Psoas muscle (tissue), 8 donors: Measurements from ENCODE around the gene NDRG4. TPM values are rescaled to one million over a fixed set of nuclear protein-coding genes. Genes with fewer than 3 reads are reported as not detected.

ENCODE experiments used
- ATAC-seq, 4 donors: fragments of 200-7000 bp; cut with Tn5 transposase; one replicate each; pipeline ENCODE4 v1.9.1; 2020; ENCODE audit warnings: moderate library complexity in 3 of 4, mild to moderate bottlenecking in 2 of 4
- DNase-seq, 2 donors: peaks; one replicate each; pipeline ENCODE4 v3.0.0-alpha.2; 2020
- H3K27ac ChIP-seq: fragments of 200-600 bp; one replicate; pipeline ENCODE4 v1.8.0; 2022
- H3K27me3 ChIP-seq, 3 donors: fragments of 200-600 bp in 1 of 3; one replicate each; pipeline versions ENCODE4 v1.6.1 to v1.8.0; 2013 to 2022; ENCODE audit warnings: low read length in 2 of 3, mild to moderate bottlenecking in 2 of 3, moderate library complexity in 1 of 3; ENCODE audit not compliant: insufficient read depth in 3 of 3
- H3K36me3 ChIP-seq, 2 donors: fragments of 200-600 bp in 1 of 2; one replicate each; pipeline versions ENCODE4 v1.6.1 to v1.8.0; 2013 to 2022; ENCODE audit warnings: low read depth in 1 of 2, mild to moderate bottlenecking in 1 of 2, moderate library complexity in 1 of 2; ENCODE audit not compliant: insufficient read depth in 1 of 2
- H3K4me1 ChIP-seq: fragments of 200-600 bp; one replicate; pipeline ENCODE4 v1.8.0; 2022
- H3K4me3 ChIP-seq: fragments of 200-600 bp; one replicate; pipeline ENCODE4 v1.8.0; 2022; ENCODE audit warnings: mild to moderate bottlenecking
- H3K9me3 ChIP-seq: fragments of 200-600 bp; one replicate; pipeline ENCODE4 v1.8.0; 2022
- WGBS, 3 donors: extraction: QIAGEN DNeasy Blood & Tissue Kit; methylation state at CpG; one replicate each; pipeline versions ENCODE4 v1.1.6 to v1.1.7; 2013; 5-methylcytosine and 5-hydroxymethylcytosine counted together
- intact Hi-C, 2 donors: fragments of 100-400 bp; cut with DNase I; formaldehyde crosslinking; loops; one replicate each; pipeline versions ENCODE4 v1.11.0 to v1.14.2; 2022
- polyA plus RNA-seq, 3 donors: library from polyadenylated mRNA; stranded (reverse); fragments of 200-250 nt; gene quantifications; one replicate each; pipeline ENCODE4 v1.2.3, GENCODE V29; 2013
- total RNA-seq, 4 donors: library from RNA; stranded (reverse); fragmentation: NEBNext Ultra II Directional in 2 of 4; extraction: Animal tissue kit (Norgen Biotek cat#: 25700) in 2 of 4; gene quantifications; one replicate each; pipeline versions ENCODE4 v1.2.1 to v1.2.4, GENCODE V29; 2021 to 2023
- TF ChIP-seq, protein P1 (sequence below): fragments of 200-600 bp; IDR thresholded peaks from one replicate; pipeline ENCODE4 v1.8.0; 2022; ENCODE audit warnings: antibody characterized with exemption
- donor health status: healthy with polysubstance abuse.
- donor health status: DM: no; HTN: no; CAD: no; lungs with moderate emphysema.
- donor health status: Bipolar disorder and iron deficiency.
- donor health status: healthy.
- donor health status: DM: yes; HTN: yes; CAD: no.
- donor health status: DM: no; HTN: no; CAD: no.
- donor health status: DM: no; HTN: no; CAD: no.
- donor health status: DM: yes; HTN: yes; CAD: no.

Gene NDRG4
- total and polyA plus RNA-seq, 7 donors: 1.7 to 12.3 (median 2.5) TPM

DNA sequence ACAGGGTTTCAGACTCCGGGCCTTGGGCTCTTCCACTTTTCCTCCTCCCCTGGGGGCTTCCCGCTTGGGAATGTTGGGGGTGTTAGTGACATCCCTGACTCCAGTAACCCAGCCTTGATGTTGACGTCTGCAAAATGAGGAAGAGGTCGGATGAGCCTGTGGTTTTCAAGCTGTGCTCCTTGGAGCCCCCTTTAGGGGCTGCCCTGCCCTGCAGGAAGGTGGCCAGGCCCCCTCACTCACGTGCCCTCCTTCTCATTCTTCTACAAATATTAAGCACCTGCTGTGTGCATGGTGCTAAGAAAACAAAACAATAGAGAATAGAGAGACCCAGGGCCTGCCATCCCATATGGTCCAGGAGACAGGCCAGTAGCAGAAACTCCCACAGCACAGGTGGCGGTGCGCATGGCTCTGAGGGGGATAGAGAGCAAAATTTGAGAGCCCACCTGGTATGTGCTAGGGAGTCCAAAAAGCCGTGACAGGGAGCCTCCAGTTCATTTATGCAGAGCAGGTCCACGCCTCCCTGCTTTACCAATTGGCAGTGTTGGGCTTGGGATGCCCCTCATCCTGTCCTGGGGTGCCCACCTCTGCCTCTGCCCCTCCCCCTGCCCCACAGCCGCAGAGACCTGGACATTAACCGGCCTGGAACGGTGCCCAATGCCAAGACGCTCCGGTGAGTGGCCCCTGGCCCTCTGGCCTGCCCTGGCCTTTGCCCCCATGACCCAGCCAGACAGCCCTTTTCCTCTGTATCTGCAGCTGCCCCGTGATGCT lies 7.4 kb downstream of the NDRG4 start:
- H3K4me1 ChIP-seq: no peaks in the 10 kb centered on the region
- peak in 1 of 2 donors; percentile 44 for DNase-seq
- H3K27me3 ChIP-seq: peaks cover 0 to 1% (median 0%) of the 10 kb centered on the region in 3 donors
- no peaks in the 10 kb centered on the region for H3K9me3 ChIP-seq
- intact Hi-C loops: no loop called here
- no peaks in the 10 kb centered on the region for H3K36me3 ChIP-seq
- no peak overlapping the region for H3K27ac ChIP-seq
- H3K4me3 ChIP-seq: no peak overlapping the region
- TF ChIP-seq, protein P1, sequence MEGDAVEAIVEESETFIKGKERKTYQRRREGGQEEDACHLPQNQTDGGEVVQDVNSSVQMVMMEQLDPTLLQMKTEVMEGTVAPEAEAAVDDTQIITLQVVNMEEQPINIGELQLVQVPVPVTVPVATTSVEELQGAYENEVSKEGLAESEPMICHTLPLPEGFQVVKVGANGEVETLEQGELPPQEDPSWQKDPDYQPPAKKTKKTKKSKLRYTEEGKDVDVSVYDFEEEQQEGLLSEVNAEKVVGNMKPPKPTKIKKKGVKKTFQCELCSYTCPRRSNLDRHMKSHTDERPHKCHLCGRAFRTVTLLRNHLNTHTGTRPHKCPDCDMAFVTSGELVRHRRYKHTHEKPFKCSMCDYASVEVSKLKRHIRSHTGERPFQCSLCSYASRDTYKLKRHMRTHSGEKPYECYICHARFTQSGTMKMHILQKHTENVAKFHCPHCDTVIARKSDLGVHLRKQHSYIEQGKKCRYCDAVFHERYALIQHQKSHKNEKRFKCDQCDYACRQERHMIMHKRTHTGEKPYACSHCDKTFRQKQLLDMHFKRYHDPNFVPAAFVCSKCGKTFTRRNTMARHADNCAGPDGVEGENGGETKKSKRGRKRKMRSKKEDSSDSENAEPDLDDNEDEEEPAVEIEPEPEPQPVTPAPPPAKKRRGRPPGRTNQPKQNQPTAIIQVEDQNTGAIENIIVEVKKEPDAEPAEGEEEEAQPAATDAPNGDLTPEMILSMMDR: no peak
- ATAC-seq: no peak
- 61 to 62% (median 62%) methylated on average over 14 to 15 of the region's 15 CpGs for WGBS, 3 donors

DNA sequence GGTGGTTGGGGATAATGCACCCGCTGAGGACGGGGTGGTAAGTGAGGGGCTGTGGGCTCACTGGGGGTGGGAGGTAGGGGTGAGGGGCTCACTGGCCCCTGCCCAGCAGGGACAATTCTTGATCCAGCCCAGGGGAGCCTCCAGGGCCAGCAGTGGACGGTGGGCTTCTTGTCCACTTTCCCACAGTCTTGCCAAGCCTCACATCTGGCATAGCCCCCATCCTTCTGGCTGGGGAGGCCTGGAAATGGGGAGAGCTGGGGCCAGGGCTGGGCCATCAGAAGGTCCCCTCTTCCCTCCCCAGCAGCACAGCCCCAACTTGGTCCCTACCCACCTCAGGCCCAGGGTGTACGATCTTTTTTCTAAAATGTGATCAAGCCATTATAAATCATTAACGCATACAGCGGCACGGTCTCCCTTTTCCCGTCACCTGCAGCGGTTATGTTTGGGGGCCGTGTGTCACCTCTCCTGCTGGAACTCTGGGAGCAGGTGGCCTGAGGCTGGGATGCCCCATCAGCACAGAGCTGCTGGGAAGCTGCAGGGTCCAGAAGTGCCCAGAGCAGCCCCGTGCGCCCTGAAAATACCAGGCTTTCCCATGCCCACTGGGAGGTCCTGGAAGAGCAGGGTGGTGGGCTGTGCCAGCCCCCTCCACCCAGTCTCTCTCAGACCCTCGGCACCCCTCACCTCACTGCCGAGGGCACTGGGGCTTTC lies 8.2 kb downstream of the NDRG4 start:
- TF ChIP-seq, protein P1: no peak

DNA sequence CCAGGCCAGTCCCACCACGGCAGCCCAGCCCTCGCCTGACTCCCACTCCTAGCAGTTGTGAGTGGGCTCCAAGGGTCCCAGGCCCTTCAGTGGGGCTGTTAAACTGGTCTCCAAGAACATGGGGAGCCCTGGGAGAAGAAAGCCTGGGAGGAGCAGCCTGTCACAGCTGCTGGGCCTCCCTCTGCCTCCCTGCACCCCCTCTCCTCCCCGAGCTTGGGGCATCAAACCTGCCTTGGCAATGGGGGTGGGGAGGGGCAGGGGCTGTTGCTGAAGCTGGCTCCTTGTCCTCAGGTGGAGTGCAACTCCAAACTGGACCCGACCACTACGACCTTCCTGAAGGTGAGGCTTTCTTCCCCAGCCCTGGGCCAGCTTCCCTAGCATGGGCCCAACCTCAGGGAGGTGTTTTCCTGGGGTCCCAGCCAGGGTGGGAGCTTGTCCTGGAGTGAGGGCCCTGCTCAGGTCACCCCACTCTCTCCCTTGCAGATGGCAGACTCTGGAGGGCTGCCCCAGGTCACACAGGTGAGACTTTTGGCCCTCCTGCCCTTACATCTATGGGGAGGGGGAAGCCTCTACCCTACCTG lies 8.8 kb downstream of the NDRG4 start:
- Histone ChIP-seq H3K27me3 (no peaks in the 10 kb centered on the region), H3K27ac (no peak overlapping the region), H3K36me3 (no peaks in the 10 kb centered on the region), H3K4me3 (no peak overlapping the region), H3K4me1 (no peaks in the 10 kb centered on the region), H3K9me3 (no peaks in the 10 kb centered on the region)
- WGBS, 3 donors: 65 to 80% (median 74%) methylated on average over 4 to 5 of the region's 5 CpGs
- TF ChIP-seq, protein P1: no peak
- DNase-seq (no peak), ATAC-seq (no peak)
- intact Hi-C loops: no loop called here

More for the DNA sequence above, 8.2 kb downstream of the NDRG4 start:
- Histone ChIP-seq H3K9me3 (no peaks in the 10 kb centered on the region), H3K27ac (no peak overlapping the region), H3K36me3 (no peaks in the 10 kb centered on the region), H3K4me1 (no peaks in the 10 kb centered on the region), H3K4me3 (no peak overlapping the region), H3K27me3 (no peaks in the 10 kb centered on the region)
- intact Hi-C loops: no loop called here
- WGBS, 3 donors: 81 to 82% (median 82%) methylated on average over 14 of the region's 14 CpGs
- ATAC-seq: no peak
- DNase-seq: peak in 1 of 2 donors; percentile 35

DNA sequence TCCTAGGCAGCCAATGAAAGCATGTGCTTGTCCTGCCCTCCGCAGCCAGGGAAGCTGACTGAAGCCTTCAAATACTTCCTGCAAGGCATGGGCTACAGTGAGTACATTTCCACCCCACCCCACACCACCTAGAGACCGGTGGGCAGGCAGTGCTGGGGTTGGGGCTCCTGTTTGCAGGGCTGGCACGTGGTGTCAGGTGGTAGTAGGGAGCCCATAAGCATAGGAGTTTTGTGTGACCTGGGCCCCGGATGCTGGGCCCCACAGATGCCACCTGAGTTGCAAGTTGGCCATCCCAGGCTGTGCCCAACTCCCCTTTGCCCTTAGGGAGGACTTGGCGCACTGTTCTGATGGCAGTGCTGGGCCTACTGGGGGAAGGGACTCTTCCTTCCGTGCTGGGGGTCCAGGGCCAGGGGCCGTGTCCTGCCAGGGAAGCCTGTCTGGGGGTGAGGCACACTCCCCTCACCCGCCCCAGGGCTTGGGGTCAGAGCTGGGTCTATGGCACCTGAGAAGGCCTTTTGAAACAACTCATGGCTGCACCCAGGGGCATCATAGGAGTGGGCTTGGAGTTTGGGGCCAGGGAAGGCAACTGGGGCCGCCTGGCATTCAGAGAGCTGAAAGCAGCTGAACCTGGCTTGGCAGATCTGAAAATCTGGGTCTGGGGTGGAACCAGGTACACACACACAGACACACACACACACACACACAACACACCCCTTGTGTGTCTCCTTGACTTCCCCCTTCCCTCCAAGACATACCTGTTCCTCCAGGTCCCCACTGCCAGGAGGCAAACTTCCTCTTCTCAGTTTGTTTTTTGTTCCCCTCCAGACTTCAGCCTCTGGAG lies 9.5 kb downstream of the NDRG4 start:
- DNase-seq (peak in 1 of 2 donors; percentile 26), ATAC-seq (no peak)
- Histone ChIP-seq H3K27ac (no peak overlapping the region), H3K9me3 (no peaks in the 10 kb centered on the region), H3K36me3 (no peaks in the 10 kb centered on the region), H3K4me3 (no peak overlapping the region), H3K27me3 (no peaks in the 10 kb centered on the region), H3K4me1 (no peaks in the 10 kb centered on the region)
- TF ChIP-seq, protein P1: no peak
- whole genome bisulfite sequencing, 3 donors: 89 to 91% (median 90%) methylated on average over 9 of the region's 9 CpGs
- intact Hi-C loops: loop anchor here (5.0 to 10.0 kb wide), 3 partner anchors 148 to 225 kb away; partner anchors contain the start of gene GOT2 (in 1 of the 2)
